ENCODE results near the gene POLG2.

DNA sequence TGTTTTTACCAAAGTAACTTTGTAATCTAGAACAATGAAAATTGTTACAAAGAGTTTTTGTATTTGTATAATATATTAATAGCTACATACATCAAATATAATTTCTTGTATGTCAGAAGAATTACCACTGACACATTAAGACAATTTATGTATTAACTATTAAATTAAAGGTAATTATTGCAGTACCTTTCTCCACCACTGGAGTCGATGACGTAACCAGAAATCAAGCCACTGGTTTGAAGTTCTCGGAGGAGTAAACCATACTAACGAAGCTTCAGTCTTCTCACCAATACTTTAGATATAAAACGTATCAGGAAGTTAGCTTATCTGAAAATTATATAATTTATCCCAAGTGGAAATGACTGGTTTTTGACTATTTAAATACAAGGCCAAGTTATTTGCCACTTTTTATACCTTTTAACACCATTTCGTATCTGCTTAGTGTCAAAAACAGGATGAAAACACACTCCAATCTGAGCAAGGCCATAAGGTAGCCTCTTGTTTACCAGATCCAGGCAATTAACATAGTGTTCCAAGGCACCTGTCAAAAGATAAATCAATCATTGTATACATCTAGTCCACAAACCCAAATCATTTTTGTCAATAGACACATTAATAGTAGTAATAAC, 4.3 kb downstream of the POLG2 start:
- TF ChIP-seq, protein P1, sequence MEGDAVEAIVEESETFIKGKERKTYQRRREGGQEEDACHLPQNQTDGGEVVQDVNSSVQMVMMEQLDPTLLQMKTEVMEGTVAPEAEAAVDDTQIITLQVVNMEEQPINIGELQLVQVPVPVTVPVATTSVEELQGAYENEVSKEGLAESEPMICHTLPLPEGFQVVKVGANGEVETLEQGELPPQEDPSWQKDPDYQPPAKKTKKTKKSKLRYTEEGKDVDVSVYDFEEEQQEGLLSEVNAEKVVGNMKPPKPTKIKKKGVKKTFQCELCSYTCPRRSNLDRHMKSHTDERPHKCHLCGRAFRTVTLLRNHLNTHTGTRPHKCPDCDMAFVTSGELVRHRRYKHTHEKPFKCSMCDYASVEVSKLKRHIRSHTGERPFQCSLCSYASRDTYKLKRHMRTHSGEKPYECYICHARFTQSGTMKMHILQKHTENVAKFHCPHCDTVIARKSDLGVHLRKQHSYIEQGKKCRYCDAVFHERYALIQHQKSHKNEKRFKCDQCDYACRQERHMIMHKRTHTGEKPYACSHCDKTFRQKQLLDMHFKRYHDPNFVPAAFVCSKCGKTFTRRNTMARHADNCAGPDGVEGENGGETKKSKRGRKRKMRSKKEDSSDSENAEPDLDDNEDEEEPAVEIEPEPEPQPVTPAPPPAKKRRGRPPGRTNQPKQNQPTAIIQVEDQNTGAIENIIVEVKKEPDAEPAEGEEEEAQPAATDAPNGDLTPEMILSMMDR (IDR thresholded peaks at IDR 0.05 in 4 of 5, conservative IDR thresholded peaks at IDR 0.05 in 1 of 5): peak in 3 of 5 experiments; percentile 29 to 64 (median 47)
- TF ChIP-seq POLR2A (IDR thresholded peaks at IDR 0.05): no peak

Measured in gastrocnemius medialis (tissue), 4 donors.